Activated T-helper 17 cell treated with anti-CD3 and anti-CD28 coated beads, Interleukin-2, amount 50 U/mL, for 72 hours (primary cell): ENCODE measurements around the gene P2RY12. TPM values are rescaled to one million over a fixed set of nuclear protein-coding genes. Genes with fewer than 3 reads are reported as not detected.

Experiments
- ATAC-seq: fragments of 150-1000 bp; cut with Tn5 transposase; replicated peaks from 2 replicates; pipeline ENCODE4 v1.10.0; 2021; ENCODE audit warnings: mild to moderate bottlenecking, moderate library complexity
- H3K27ac Mint-ChIP-seq: one replicate; pipeline ENCODE4 v1.8.0; 2022; ENCODE audit warnings: mixed read lengths
- H3K27me3 Mint-ChIP-seq: one replicate; pipeline ENCODE4 v1.8.0; 2022; ENCODE audit warnings: mixed read lengths
- H3K36me3 Mint-ChIP-seq: one replicate; pipeline ENCODE4 v1.8.0; 2022; ENCODE audit warnings: low read depth, mild to moderate bottlenecking, mixed read lengths
- H3K4me1 Mint-ChIP-seq: one replicate; pipeline ENCODE4 v1.8.0; 2022; ENCODE audit warnings: mixed read lengths
- H3K4me3 Mint-ChIP-seq: one replicate; pipeline ENCODE4 v1.8.0; 2022; ENCODE audit warnings: mild to moderate bottlenecking, mixed read lengths
- H3K9me3 Mint-ChIP-seq: one replicate; pipeline ENCODE4 v1.8.0; 2022; ENCODE audit warnings: mixed read lengths
- total RNA-seq, 2 donors: library from RNA; stranded (reverse); gene quantifications; one replicate each; pipeline ENCODE4 v1.2.3, GENCODE V29; 2022

Gene P2RY12
- total RNA-seq, 2 donors from 2014 or later, result not detected

DNA sequence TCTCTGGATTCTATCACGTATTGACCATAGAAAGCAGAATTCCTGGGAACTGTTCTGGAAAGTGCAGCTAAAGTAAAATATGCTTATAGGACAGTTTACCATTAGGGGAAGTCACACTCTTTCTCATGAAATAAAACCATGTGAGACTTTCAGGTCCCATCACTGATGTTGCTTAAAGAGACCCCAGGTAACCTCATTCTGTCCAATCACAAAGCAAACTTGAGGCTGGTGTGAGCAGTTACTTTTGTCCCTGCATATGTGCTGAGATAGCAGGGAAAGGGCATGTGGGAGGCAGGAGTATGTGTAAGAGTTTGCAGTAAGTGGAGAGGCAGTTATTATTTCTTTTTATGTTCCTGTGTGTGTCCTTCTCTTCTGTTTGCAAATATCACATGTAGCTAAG is 84.0 kb downstream of the P2RY12 start:
- ATAC-seq, result no peak
- peak overlapping the region; percentile 4 for H3K4me3 Mint-ChIP-seq
- peaks cover 27% of the 10 kb centered on the region for H3K4me1 Mint-ChIP-seq
- peaks cover 7% of the 10 kb centered on the region for H3K36me3 Mint-ChIP-seq
- peak overlapping the region; percentile 34 for H3K27ac Mint-ChIP-seq
- peaks cover 19% of the 10 kb centered on the region for H3K27me3 Mint-ChIP-seq
- no peaks in the 10 kb centered on the region for H3K9me3 Mint-ChIP-seq

DNA sequence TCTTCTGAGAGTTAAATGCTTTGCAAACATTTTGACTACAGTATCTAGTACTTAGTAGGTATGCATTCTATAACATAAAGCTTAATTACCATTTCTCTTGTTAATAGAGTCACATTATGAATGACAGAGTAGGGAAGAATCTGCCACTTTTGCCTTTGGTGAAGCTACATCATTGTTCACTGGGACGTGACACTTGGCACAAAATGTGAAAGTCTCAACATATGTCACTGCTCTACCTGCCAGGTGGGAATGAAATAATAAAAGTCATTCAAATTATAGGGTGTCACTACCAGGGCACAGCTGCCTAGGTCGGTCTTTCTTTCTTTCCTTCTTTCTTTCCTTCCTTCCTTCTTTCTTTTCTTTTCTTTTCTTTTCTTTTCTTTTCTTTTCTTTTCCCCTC is 85.5 kb downstream of the P2RY12 start:
- no peak overlapping the region for H3K4me3 Mint-ChIP-seq
- H3K4me1 Mint-ChIP-seq, result peaks cover 19% of the 10 kb centered on the region
- H3K9me3 Mint-ChIP-seq, result no peaks in the 10 kb centered on the region
- H3K27me3 Mint-ChIP-seq, result peaks cover 19% of the 10 kb centered on the region
- H3K36me3 Mint-ChIP-seq, result peaks cover 5% of the 10 kb centered on the region
- H3K27ac Mint-ChIP-seq, result no peak overlapping the region
- ATAC-seq, result no peak

DNA sequence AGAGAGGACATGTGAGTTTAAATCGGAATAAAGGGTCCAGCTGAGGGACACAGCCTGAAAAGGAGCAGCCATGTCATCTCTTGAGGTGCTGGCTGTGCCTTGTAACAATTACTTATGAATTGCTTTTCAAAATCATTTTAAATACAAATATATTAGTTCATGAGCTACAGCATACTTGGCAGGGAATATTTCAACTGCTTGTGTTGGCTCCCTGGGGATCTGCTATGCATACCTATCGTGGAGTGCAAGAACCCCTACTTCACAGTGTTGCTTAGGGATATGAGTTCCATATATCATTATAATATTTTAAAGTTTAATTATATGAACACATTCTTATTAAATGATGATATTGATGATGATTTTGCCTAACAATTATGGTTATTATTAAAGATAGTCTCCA is 87.1 kb downstream of the P2RY12 start:
- Mint-ChIP-seq H3K36me3 (no peaks in the 10 kb centered on the region), H3K4me3 (no peak overlapping the region), H3K9me3 (no peaks in the 10 kb centered on the region), H3K27me3 (peaks cover 11% of the 10 kb centered on the region), H3K27ac (no peak overlapping the region), H3K4me1 (peaks cover 6% of the 10 kb centered on the region)
- no peak for ATAC-seq

DNA sequence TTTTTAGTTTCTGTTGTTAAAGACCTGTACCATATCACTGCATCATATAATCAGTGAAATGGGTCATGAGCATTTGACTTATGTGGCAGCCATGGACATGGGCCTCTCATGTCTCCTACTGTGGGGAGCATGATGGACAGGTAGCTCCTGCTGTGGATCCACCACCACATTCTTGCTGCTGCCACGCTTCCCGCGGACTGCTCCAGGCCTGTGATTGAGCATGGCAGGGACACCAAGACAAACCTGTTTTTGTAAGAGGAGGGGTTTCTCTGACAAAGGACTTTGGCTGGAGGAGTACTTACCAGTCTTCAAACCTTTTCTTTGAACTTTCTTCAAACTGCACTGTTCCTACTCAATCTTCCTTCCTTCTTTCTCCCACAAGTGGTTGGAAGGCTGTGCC is 88.3 kb downstream of the P2RY12 start:
- Mint-ChIP-seq H3K27me3 (peaks cover 11% of the 10 kb centered on the region), H3K4me3 (no peak overlapping the region), H3K36me3 (no peaks in the 10 kb centered on the region), H3K4me1 (no peaks in the 10 kb centered on the region), H3K9me3 (no peaks in the 10 kb centered on the region), H3K27ac (no peak overlapping the region)
- no peak for ATAC-seq

DNA sequence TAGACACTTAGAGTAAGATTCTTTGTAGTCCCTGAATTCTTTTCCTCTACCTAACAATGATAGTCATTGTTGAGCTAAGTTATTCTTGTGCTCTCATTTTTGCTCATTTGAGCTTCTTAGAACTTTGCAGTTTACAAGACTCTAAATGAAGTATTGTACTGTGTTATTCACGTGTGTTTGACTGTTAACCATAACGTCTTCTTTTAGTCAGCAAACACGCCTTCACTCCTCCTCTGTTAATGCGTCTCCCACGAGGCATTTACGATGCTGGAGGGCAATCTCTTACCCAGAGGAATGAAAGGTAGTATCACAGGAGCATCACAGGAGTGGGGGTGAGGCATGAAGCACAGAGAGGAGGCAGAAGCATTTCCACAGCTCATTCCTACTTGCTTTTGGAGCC is 91.4 kb downstream of the P2RY12 start:
- no peak overlapping the region for H3K27ac Mint-ChIP-seq
- H3K27me3 Mint-ChIP-seq, result peaks cover 4% of the 10 kb centered on the region
- peak; percentile 46 for ATAC-seq

DNA sequence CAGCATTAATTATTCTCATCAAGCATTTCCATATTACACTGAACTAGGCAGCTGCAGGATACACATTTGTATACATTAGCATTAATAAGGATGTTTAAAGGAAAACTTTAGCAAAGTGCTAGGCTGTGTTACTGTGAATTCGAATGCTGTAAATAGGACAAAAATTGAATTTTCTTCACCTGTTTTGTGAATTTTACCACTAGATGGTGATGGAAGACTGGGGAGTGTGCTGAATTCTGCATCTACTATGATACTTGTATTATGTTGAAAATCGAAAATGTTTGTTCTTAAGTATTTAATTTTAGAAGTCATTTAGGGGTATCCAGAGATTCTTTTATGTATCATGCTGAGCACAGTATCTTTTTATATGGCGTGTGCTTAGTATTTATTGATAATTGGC is 93.9 kb downstream of the P2RY12 start:
- H3K9me3 Mint-ChIP-seq, result no peaks in the 10 kb centered on the region
- no peak overlapping the region for H3K27ac Mint-ChIP-seq
- H3K4me1 Mint-ChIP-seq, result peaks cover 4% of the 10 kb centered on the region
- H3K36me3 Mint-ChIP-seq, result no peaks in the 10 kb centered on the region
- no peak overlapping the region for H3K4me3 Mint-ChIP-seq
- H3K27me3 Mint-ChIP-seq, result no peaks in the 10 kb centered on the region
- no peak for ATAC-seq

More for the DNA sequence above, 91.4 kb downstream of the P2RY12 start:
- Mint-ChIP-seq H3K36me3 (no peaks in the 10 kb centered on the region), H3K4me3 (no peak overlapping the region), H3K4me1 (no peaks in the 10 kb centered on the region), H3K9me3 (no peaks in the 10 kb centered on the region)

DNA sequence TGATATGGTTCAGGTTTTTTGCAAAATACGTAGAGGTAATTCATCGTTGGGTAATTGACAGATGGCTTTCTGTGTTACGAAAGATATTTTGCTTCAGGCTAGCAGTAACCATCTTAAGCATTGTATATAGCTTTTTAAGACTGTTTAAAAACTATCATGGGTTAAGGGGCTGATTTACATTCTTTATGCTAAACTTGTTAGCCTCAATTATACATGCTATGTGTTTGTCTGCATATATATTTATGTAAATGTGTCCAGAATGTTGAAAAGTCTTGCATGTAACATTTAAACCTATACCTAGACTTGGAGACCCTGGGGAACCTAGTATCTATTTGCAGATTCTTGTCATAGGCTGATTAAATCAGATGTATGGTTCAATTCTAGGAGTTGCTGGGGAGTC is 95.1 kb downstream of the P2RY12 start:
- H3K36me3 Mint-ChIP-seq, result no peaks in the 10 kb centered on the region
- H3K4me1 Mint-ChIP-seq, result peaks cover 4% of the 10 kb centered on the region
- ATAC-seq, result no peak
- no peaks in the 10 kb centered on the region for H3K9me3 Mint-ChIP-seq
- H3K27ac Mint-ChIP-seq, result no peak overlapping the region
- H3K27me3 Mint-ChIP-seq, result no peaks in the 10 kb centered on the region
- H3K4me3 Mint-ChIP-seq, result no peak overlapping the region

Other genes starting within 250 kb of the P2RY12 start
- 100 to 1,000 TPM; 108 to 131 TPM for gene GPR171, start 181.5 kb downstream of the P2RY12 start, total RNA-seq
- 1 to 10 TPM in 1 of 2 donors, under 1 TPM in 1; 0.90 to 1.3 TPM for gene P2RY14, start 106.2 kb downstream of the P2RY12 start, total RNA-seq
- 1 to 10 TPM; 3.2 to 5.0 TPM for gene GPR87, start 67.9 kb downstream of the P2RY12 start, total RNA-seq
- not detected for gene P2RY13, start 55.2 kb downstream of the P2RY12 start, total RNA-seq
- gene IGSF10, start 76.3 kb upstream of the P2RY12 start, total RNA-seq, result under 1 TPM in 1 of 2 donors, not detected in 1; 0.03 TPM